GM12801 (cell line): ENCODE results near the gene TBCB.

ENCODE experiments used
- TF ChIP-seq, protein P1 (sequence below): IDR thresholded peaks from one replicate; pipeline ENCODE4 v1.5.1; 2011; ENCODE audit warnings: control low read depth; ENCODE audit not compliant: insufficient read length; ENCODE audit errors: extremely low read depth

The TBCB gene

DNA sequence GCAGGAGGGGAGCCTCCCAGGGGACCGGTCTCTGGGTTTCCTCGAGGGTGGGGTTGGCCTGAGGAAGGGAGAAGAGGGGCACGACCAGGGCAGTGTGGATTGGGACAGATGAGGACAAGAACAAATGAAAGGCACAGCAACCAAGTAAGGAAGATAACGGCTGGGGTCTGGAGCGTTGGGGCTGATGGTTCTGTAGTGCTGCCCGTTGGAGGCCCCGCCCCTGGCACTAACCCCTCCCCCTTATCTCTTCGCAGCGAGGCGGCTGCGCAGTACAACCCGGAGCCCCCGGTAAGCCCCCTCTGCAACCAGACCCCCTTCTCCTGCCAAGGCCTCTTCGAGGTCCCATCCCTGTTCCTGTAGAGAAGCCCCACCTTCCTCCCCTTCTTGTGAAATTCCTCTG is 26.8 kb downstream of the TBCB start:
- TF ChIP-seq, protein P1, sequence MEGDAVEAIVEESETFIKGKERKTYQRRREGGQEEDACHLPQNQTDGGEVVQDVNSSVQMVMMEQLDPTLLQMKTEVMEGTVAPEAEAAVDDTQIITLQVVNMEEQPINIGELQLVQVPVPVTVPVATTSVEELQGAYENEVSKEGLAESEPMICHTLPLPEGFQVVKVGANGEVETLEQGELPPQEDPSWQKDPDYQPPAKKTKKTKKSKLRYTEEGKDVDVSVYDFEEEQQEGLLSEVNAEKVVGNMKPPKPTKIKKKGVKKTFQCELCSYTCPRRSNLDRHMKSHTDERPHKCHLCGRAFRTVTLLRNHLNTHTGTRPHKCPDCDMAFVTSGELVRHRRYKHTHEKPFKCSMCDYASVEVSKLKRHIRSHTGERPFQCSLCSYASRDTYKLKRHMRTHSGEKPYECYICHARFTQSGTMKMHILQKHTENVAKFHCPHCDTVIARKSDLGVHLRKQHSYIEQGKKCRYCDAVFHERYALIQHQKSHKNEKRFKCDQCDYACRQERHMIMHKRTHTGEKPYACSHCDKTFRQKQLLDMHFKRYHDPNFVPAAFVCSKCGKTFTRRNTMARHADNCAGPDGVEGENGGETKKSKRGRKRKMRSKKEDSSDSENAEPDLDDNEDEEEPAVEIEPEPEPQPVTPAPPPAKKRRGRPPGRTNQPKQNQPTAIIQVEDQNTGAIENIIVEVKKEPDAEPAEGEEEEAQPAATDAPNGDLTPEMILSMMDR, result no peak

DNA sequence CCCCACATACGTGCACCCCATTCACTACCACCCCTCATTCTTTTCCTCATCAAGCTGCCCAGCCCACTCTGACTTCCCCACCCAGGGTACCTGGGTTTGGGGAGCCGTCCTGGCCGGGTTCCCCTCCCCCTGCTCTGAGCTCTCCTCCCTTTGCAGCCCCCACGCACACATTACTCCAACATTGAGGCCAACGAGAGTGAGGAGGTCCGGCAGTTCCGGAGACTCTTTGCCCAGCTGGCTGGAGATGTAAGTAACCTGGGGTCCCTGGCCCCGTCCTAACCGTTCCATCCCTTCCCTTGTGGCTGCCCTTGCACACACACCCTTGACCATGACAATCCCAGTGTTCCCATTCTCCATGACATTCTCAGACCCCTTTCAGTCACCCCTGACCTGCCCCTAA is 27.2 kb downstream of the TBCB start:
- TF ChIP-seq, protein P1, result no peak

DNA sequence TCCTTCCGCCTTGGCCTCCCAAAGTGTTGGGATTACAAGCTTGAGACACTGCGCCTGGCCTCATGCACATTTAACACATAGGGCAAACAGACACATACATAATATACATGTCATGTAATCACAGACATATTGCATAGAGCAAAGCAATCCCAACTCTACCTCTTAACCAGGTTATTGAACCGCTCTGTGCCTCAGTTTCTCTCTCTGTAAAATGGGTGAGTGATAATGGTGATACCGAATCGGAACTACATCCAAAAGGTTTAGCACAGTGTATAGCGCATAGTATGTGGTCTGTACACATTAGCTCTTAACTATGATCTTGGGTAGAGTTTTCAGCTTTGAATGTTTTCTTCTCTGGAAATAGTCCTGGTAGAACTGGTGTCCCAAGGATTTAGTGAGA is 29.4 kb downstream of the TBCB start:
- TF ChIP-seq, protein P1, result no peak

DNA sequence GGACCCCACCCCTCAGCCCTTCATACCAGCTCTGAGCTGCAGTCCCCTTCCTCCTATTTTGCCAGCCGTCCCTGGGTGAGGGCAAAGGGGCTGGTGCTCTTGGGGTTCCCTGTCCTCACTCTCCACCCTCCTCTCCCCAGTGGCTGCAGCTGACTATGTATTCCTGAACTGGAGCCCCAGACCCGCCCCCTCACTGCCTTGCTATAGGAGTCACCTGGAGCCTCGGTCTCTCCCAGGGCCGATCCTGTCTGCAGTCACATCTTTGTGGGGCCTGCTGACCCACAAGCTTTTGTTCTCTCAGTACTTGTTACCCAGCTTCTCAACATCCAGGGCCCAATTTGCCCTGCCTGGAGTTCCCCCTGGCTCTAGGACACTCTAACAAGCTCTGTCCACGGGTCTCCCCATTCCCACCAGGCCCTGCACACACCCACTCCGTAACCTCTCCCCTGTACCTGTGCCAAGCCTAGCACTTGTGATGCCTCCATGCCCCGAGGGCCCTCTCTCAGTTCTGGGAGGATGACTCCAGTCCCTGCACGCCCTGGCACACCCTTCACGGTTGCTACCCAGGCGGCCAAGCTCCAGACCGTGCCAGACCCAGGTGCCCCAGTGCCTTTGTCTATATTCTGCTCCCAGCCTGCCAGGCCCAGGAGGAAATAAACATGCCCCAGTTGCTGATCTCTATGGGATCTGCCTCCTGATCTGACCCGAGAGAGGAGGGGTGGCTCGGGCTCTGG is 34.6 kb downstream of the TBCB start:
- TF ChIP-seq, protein P1, result no peak

DNA sequence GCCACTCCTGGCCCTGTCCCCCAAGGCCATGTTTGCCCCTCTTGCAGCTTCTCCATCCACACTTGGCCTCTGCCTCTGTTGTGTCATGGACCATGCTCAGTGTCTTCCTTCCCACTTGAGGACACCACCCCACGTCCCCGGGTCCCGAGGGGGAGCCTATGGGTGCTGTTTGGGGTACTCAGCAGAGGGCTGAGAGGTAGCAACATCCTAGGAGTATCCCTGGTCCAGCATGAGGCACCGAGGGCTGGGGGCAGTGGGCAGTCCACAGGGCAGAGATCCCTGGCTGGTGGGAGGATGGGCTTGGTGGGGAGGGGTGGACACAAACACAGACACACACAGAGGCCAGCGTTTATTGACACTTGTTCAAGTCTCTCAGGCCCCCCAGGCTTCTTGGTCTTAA is 35.3 kb downstream of the TBCB start:
- TF ChIP-seq, protein P1, result no peak

DNA sequence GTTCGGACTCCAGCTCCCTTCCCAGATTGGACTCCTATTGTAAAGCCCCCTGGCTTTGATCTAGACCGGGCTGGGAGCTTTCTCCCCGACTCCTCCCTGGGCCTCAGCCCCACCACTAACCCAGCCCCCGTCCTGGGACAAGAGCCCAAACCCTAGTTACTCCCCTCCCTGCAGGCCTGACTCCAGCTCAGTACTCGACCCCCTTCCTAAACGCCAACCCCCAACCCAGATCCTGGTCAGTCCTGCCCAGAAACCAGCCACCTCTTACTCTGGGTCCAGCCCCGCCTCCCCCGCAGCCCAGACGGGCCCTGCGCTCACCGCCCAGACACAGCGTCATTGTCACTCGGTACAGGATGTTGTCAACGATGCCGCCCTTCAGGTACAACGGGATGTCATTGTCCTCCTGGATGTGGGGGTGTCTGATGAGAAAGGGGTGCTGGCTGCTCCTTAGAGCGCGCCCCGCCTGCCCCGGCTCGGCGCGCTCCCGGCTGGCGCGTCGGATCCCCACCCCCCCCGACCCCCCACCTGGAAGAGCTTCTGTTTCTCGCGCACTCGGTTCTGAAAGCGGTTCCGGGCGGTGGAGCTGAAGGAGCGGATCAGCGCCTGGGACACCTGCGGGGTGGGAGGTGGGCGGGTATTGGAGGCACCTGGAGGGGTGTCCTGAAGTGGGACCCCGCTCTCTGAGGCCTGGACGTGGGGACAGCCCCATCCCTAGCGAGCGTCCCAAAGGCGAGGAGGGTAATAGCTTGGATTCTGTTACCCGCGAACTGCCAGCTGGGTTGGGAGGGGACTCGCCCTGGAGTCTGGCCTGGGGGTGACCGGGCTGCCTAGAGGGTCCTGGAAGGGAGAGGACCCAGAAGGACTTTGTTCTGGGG is 36.1 kb downstream of the TBCB start:
- TF ChIP-seq, protein P1, result no peak

DNA sequence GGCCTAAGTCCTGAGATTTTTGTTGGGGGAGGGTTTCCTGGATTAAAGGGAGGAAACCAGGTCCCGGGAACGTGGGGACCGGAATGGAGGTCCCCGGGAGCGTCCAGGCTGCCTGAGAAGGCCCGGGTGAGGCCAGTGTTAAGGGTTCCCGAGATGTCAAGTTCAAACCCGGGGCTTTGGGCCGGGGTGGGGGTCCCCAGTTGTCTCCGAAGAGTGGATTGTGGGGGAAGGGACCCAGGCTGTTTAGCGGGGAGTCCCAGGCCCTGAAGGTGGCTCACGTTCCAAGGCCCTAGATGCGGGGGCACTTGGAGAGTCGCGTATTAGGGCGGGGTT is 36.7 kb downstream of the TBCB start:
- TF ChIP-seq, protein P1, result no peak
